CD4-positive, alpha-beta T cell treated with Interleukin-6 at 100 ng/mL for 8 hours (primary cell): ENCODE results near the gene SKOR2.
A peak's percentile ranks its signal among the peaks of the same experiment; 100 is the strongest.
"Not testable (repeated sequence)": the region's sequence is repeated elsewhere in the genome, so short reads cannot be mapped to it uniquely, and the experiment has no call there.

Experiments used
- DNase-seq: peaks from one replicate; pipeline ENCODE4 v3.0.0-alpha.2; 2020; ENCODE audit warnings: mixed read lengths, low spot score

Gene SKOR2

GRCh38 chr18:47203626-47204464 is 47.6 kb downstream of the SKOR2 start:
- no peak for DNase-seq

- DNase-seq, result not testable (repeated sequence)
Measured at GRCh38 chr18:47195961-47196360, 55.5 kb downstream of the SKOR2 start.

GRCh38 chr18:47191961-47192360 is 59.5 kb downstream of the SKOR2 start:
- no peak for DNase-seq

GRCh38 chr18:47187721-47188120 is 63.7 kb downstream of the SKOR2 start:
- DNase-seq, result no peak

- no peak for DNase-seq
Measured at GRCh38 chr18:47184419-47185050, 66.9 kb downstream of the SKOR2 start.

GRCh38 chr18:47182156-47182555 is 69.3 kb downstream of the SKOR2 start:
- not testable (repeated sequence) for DNase-seq

GRCh38 chr18:47180765-47181164 is 70.7 kb downstream of the SKOR2 start:
- DNase-seq, result no peak

- DNase-seq, result no peak
Measured at GRCh38 chr18:47179520-47179919, 71.9 kb downstream of the SKOR2 start.

GRCh38 chr18:47175898-47176575 is 75.4 kb downstream of the SKOR2 start, which contains the start of gene IER3IP1:
IER3IP1 (minus strand) TSS chr18:47176364; CDS start chr18:47176277, 87 bp downstream.
- peak; percentile 83 for DNase-seq

GRCh38 chr18:47175283-47175897 is 76.1 kb downstream of the SKOR2 start:
- no peak for DNase-seq

GRCh38 chr18:47174545-47175116 is 76.8 kb downstream of the SKOR2 start:
- DNase-seq, result no peak

GRCh38 chr18:47172476-47172875 is 79.0 kb downstream of the SKOR2 start:
- DNase-seq, result no peak

- no peak for DNase-seq
Measured at GRCh38 chr18:47168913-47169312, 82.5 kb downstream of the SKOR2 start.

- no peak for DNase-seq
Measured at GRCh38 chr18:47168509-47168908, 83.0 kb downstream of the SKOR2 start.

- no peak for DNase-seq
Measured at GRCh38 chr18:47166294-47166693, 85.2 kb downstream of the SKOR2 start.

GRCh38 chr18:47163241-47163640 is 88.2 kb downstream of the SKOR2 start:
- DNase-seq, result no peak

- DNase-seq, result no peak
Measured at GRCh38 chr18:47160256-47160655, 91.2 kb downstream of the SKOR2 start.

- DNase-seq, result not testable (repeated sequence)
Measured at GRCh38 chr18:47158404-47158803, 93.1 kb downstream of the SKOR2 start.
